ENCODE measurements around the gene PAX8. TPM values are rescaled to one million over a fixed set of nuclear protein-coding genes. Genes with fewer than 3 reads are reported as not detected.

The PAX8 gene
- total and polyA plus RNA-seq, 5 donors from 2014 or later: 0.24 to 1.8 (median 0.48) TPM; not detected in 1

- Histone ChIP-seq H3K27me3 (ENCODE audit: control insufficient read depth, insufficient read depth, low read length) (no peaks in the 10 kb centered on the region), H3K9me3 (ENCODE audit: control insufficient read depth in 2 of 2, low read length in 2 of 2) (no peaks in the 10 kb centered on the region), H3K36me3 (ENCODE audit: control insufficient read depth, insufficient read depth, low read length) (no peaks in the 10 kb centered on the region), H3K27ac (ENCODE audit: insufficient read depth, low read length, poor library complexity, severe bottlenecking) (no peak overlapping the region), H3K4me3 (ENCODE audit: low read depth, low read length) (no peak overlapping the region), H3K4me1 (ENCODE audit: control insufficient read depth, insufficient read depth, low read length, poor library complexity, severe bottlenecking) (peaks cover 3% of the 10 kb centered on the region)
- DNase-seq (no peak), ATAC-seq (ENCODE audit: low read depth in 2 of 2) (no peak)
- no peaks in the 10 kb centered on the region for H3K9me3 Mint-ChIP-seq
- H3K27me3 Mint-ChIP-seq: peaks cover 9% of the 10 kb centered on the region
- no peak overlapping the region for H3K4me3 Mint-ChIP-seq
- peak overlapping the region in 1 of 3 donors; percentile 73 for H3K27ac Mint-ChIP-seq
- peaks cover 3% of the 10 kb centered on the region for H3K36me3 Mint-ChIP-seq
- peaks cover 2 to 47% (median 20%) of the 10 kb centered on the region in 4 donors for H3K4me1 Mint-ChIP-seq
Observed at GRCh38 chr2:113258471-113259147, 20.1 kb downstream of the PAX8 start.

GRCh38 chr2:113257516-113258264, 21.0 kb downstream of the PAX8 start:
- DNase-seq: no peak
- H3K4me1 Mint-ChIP-seq: peaks cover 8 to 56% (median 28%) of the 10 kb centered on the region in 4 donors
- Histone ChIP-seq H3K9me3 (ENCODE audit: control insufficient read depth in 2 of 2, low read length in 2 of 2) (no peaks in the 10 kb centered on the region), H3K4me3 (ENCODE audit: low read depth, low read length) (no peak overlapping the region), H3K27me3 (ENCODE audit: control insufficient read depth, insufficient read depth, low read length) (no peaks in the 10 kb centered on the region), H3K27ac (ENCODE audit: insufficient read depth, low read length, poor library complexity, severe bottlenecking) (no peak overlapping the region), H3K36me3 (ENCODE audit: control insufficient read depth, insufficient read depth, low read length) (no peaks in the 10 kb centered on the region), H3K4me1 (ENCODE audit: control insufficient read depth, insufficient read depth, low read length, poor library complexity, severe bottlenecking) (peaks cover 12% of the 10 kb centered on the region)
- no peak for ATAC-seq (ENCODE audit: low read depth in 2 of 2)
- peak overlapping the region in 1 of 3 donors; percentile 48 for H3K27ac Mint-ChIP-seq
- no peak overlapping the region for H3K4me3 Mint-ChIP-seq
- no peaks in the 10 kb centered on the region for H3K9me3 Mint-ChIP-seq
- H3K27me3 Mint-ChIP-seq: peaks cover 9% of the 10 kb centered on the region
- H3K36me3 Mint-ChIP-seq: peaks cover 3% of the 10 kb centered on the region

GRCh38 chr2:113255140-113256070, 23.3 kb downstream of the PAX8 start:
- H3K9me3 ChIP-seq (ENCODE audit: control insufficient read depth in 2 of 2, low read length in 2 of 2): no peaks in the 10 kb centered on the region
- Mint-ChIP-seq H3K4me3 (peak overlapping the region in 1 of 4 donors; percentile 11), H3K4me1 (peaks cover 23 to 79% (median 48%) of the 10 kb centered on the region in 4 donors), H3K9me3 (no peaks in the 10 kb centered on the region), H3K27me3 (peaks cover 9% of the 10 kb centered on the region), H3K36me3 (peaks cover 3% of the 10 kb centered on the region), H3K27ac (peak overlapping the region; percentile 56 to 92 (median 65))
- H3K27me3 ChIP-seq (ENCODE audit: control insufficient read depth, insufficient read depth, low read length): no peaks in the 10 kb centered on the region
- DNase-seq (no peak), ATAC-seq (ENCODE audit: low read depth in 2 of 2) (no peak)
- no peaks in the 10 kb centered on the region for H3K36me3 ChIP-seq (ENCODE audit: control insufficient read depth, insufficient read depth, low read length)
- H3K4me1 ChIP-seq (ENCODE audit: control insufficient read depth, insufficient read depth, low read length, poor library complexity, severe bottlenecking): peaks cover 31% of the 10 kb centered on the region
- no peak overlapping the region for H3K4me3 ChIP-seq (ENCODE audit: low read depth, low read length)
- H3K27ac ChIP-seq (ENCODE audit: insufficient read depth, low read length, poor library complexity, severe bottlenecking): no peak overlapping the region

GRCh38 chr2:113253453-113253852, 25.3 kb downstream of the PAX8 start:
- peak overlapping the region in 2 of 4 donors; percentile 1 to 50 for H3K4me3 Mint-ChIP-seq
- Histone ChIP-seq H3K9me3 (ENCODE audit: control insufficient read depth in 2 of 2, low read length in 2 of 2) (no peaks in the 10 kb centered on the region), H3K4me1 (ENCODE audit: control insufficient read depth, insufficient read depth, low read length, poor library complexity, severe bottlenecking) (peaks cover 36% of the 10 kb centered on the region), H3K4me3 (ENCODE audit: low read depth, low read length) (no peak overlapping the region), H3K27ac (ENCODE audit: insufficient read depth, low read length, poor library complexity, severe bottlenecking) (no peak overlapping the region), H3K27me3 (ENCODE audit: control insufficient read depth, insufficient read depth, low read length) (no peaks in the 10 kb centered on the region), H3K36me3 (ENCODE audit: control insufficient read depth, insufficient read depth, low read length) (no peaks in the 10 kb centered on the region)
- ATAC-seq (ENCODE audit: low read depth in 2 of 2): no peak
- peaks cover 3% of the 10 kb centered on the region for H3K36me3 Mint-ChIP-seq
- peaks cover 9% of the 10 kb centered on the region for H3K27me3 Mint-ChIP-seq
- peak overlapping the region; percentile 89 to 93 (median 92) for H3K27ac Mint-ChIP-seq
- H3K4me1 Mint-ChIP-seq: peaks cover 28 to 90% (median 56%) of the 10 kb centered on the region in 4 donors
- H3K9me3 Mint-ChIP-seq: no peaks in the 10 kb centered on the region
- no peak for DNase-seq

- peaks cover 36% of the 10 kb centered on the region for H3K4me1 ChIP-seq (ENCODE audit: control insufficient read depth, insufficient read depth, low read length, poor library complexity, severe bottlenecking)
- H3K36me3 ChIP-seq (ENCODE audit: control insufficient read depth, insufficient read depth, low read length): no peaks in the 10 kb centered on the region
- H3K36me3 Mint-ChIP-seq: peaks cover 2% of the 10 kb centered on the region
- DNase-seq (no peak), ATAC-seq (ENCODE audit: low read depth in 2 of 2) (no peak)
- peaks cover 6% of the 10 kb centered on the region for H3K27me3 Mint-ChIP-seq
- H3K9me3 ChIP-seq (ENCODE audit: control insufficient read depth in 2 of 2, low read length in 2 of 2): no peaks in the 10 kb centered on the region
- H3K27ac Mint-ChIP-seq: peak overlapping the region; percentile 89 to 93 (median 92)
- H3K9me3 Mint-ChIP-seq: no peaks in the 10 kb centered on the region
- peak overlapping the region; percentile 63 for H3K4me3 ChIP-seq (ENCODE audit: low read depth, low read length)
- H3K4me1 Mint-ChIP-seq: peaks cover 28 to 77% (median 52%) of the 10 kb centered on the region in 4 donors
- peak overlapping the region; percentile 73 for H3K27ac ChIP-seq (ENCODE audit: insufficient read depth, low read length, poor library complexity, severe bottlenecking)
- H3K4me3 Mint-ChIP-seq: peak overlapping the region in 2 of 4 donors; percentile 28 to 76
- H3K27me3 ChIP-seq (ENCODE audit: control insufficient read depth, insufficient read depth, low read length): no peaks in the 10 kb centered on the region
Observed at GRCh38 chr2:113252047-113252590, 26.6 kb downstream of the PAX8 start.

GRCh38 chr2:113251118-113251517, 27.6 kb downstream of the PAX8 start:
- Mint-ChIP-seq H3K36me3 (no peaks in the 10 kb centered on the region), H3K4me1 (peaks cover 28 to 69% (median 51%) of the 10 kb centered on the region in 4 donors), H3K4me3 (peak overlapping the region; percentile 28 to 62 (median 52)), H3K27me3 (no peaks in the 10 kb centered on the region), H3K9me3 (no peaks in the 10 kb centered on the region), H3K27ac (peak overlapping the region; percentile 84 to 92 (median 89))
- Histone ChIP-seq H3K36me3 (ENCODE audit: control insufficient read depth, insufficient read depth, low read length) (no peaks in the 10 kb centered on the region), H3K9me3 (ENCODE audit: control insufficient read depth in 2 of 2, low read length in 2 of 2) (no peaks in the 10 kb centered on the region), H3K27me3 (ENCODE audit: control insufficient read depth, insufficient read depth, low read length) (no peaks in the 10 kb centered on the region), H3K27ac (ENCODE audit: insufficient read depth, low read length, poor library complexity, severe bottlenecking) (peak overlapping the region; percentile 73), H3K4me1 (ENCODE audit: control insufficient read depth, insufficient read depth, low read length, poor library complexity, severe bottlenecking) (peaks cover 36% of the 10 kb centered on the region), H3K4me3 (ENCODE audit: low read depth, low read length) (peak overlapping the region; percentile 63)
- peak; percentile 46 to 71 for ATAC-seq (ENCODE audit: low read depth in 2 of 2)
- peak; percentile 7 to 84 (median 24) for DNase-seq
